ENCODE data around the gene NTMT2. TPM values are rescaled to one million over a fixed set of nuclear protein-coding genes. Genes with fewer than 3 reads are reported as not detected.

The NTMT2 gene
- total RNA-seq, 3 donors from 2014 or later (not counting 1 experiment from before 2014, with no cell fraction given): not detected

DNA sequence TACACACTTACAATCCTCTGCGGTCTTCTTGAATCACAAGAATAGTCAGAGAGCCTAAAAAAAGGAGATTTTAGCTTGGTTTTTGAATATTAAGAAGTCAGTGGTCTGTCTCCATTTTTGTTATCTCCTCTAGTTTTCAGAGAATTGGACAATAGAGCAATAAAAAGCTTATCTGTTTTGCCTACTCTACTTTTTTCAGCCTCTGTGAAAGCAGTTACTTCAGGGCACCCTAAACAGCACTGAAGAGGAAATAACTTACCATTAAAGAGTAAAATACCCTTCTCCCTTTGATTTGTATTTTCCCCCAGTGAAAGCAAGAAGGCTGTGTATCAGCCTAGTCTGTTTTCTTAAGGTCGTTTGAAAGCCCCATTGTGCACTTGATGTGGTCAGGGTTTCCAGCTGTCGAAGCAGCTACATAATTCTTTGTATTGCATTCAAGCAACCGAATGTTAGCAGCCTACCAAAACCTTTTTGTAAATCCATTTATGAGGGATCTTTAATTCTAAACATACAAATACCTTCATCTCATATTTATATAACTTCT lies 1.0 kb downstream of the NTMT2 start:
- H3K27me3 Mint-ChIP-seq (ENCODE audit: low read depth in 2 of 2): peaks cover 20 to 48% of the 10 kb centered on the region in 2 donors
- H3K4me3 ChIP-seq (ENCODE audit: low read length): no peak overlapping the region
- TF ChIP-seq, protein P1, sequence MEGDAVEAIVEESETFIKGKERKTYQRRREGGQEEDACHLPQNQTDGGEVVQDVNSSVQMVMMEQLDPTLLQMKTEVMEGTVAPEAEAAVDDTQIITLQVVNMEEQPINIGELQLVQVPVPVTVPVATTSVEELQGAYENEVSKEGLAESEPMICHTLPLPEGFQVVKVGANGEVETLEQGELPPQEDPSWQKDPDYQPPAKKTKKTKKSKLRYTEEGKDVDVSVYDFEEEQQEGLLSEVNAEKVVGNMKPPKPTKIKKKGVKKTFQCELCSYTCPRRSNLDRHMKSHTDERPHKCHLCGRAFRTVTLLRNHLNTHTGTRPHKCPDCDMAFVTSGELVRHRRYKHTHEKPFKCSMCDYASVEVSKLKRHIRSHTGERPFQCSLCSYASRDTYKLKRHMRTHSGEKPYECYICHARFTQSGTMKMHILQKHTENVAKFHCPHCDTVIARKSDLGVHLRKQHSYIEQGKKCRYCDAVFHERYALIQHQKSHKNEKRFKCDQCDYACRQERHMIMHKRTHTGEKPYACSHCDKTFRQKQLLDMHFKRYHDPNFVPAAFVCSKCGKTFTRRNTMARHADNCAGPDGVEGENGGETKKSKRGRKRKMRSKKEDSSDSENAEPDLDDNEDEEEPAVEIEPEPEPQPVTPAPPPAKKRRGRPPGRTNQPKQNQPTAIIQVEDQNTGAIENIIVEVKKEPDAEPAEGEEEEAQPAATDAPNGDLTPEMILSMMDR (IDR thresholded peaks at IDR 0.05): no peak
- H3K36me3 ChIP-seq (ENCODE audit: control insufficient read depth, insufficient read depth, low read length): no peaks in the 10 kb centered on the region
- intact Hi-C loops (cut with micrococcal nuclease): no loop called here
- no peak overlapping the region for H3K27ac ChIP-seq (ENCODE audit: low read length)
- H3K36me3 Mint-ChIP-seq: no peaks in the 10 kb centered on the region
- no peaks in the 10 kb centered on the region for H3K4me1 ChIP-seq (ENCODE audit: control insufficient read depth, insufficient read depth, low read length)
- no peaks in the 10 kb centered on the region for H3K9me3 ChIP-seq (ENCODE audit: control insufficient read depth, insufficient read depth, low read length)
- 34% methylated on average over 4 of the region's 4 CpGs for WGBS (ENCODE audit: insufficient coverage)
- no peaks in the 10 kb centered on the region for H3K27me3 ChIP-seq (ENCODE audit: control insufficient read depth, insufficient read depth, low read length)
- ATAC-seq (no peak), DNase-seq (peak in 1 of 2 donors; percentile 30)
- no peak overlapping the region for H3K4me3 Mint-ChIP-seq
- no peak overlapping the region for H3K27ac Mint-ChIP-seq
- H3K4me1 Mint-ChIP-seq: no peaks in the 10 kb centered on the region
- peaks cover 4 to 5% of the 10 kb centered on the region in 2 donors for H3K9me3 Mint-ChIP-seq

DNA sequence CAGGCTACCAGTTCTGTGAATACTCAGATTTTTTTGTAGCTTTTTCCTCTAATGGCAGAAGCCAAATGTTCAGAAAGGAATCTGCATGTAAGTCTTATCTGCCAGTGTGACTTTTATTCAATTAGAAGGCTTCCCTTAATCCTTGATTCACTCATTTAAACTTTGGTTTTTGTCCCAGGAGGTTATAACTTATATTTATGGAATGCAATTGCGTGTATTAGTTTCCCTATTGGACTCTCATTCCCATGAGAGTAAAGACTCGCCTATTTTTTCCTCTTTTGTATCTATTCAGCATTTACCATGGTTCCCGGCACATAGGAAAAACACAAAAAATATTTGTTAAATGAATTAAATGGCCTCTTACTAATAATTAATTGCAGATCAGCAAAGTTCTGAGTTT lies 3.5 kb downstream of the NTMT2 start:
- Mint-ChIP-seq H3K27ac (no peak overlapping the region), H3K4me1 (no peaks in the 10 kb centered on the region), H3K27me3 (ENCODE audit: low read depth in 2 of 2) (peaks cover 23 to 45% of the 10 kb centered on the region in 2 donors), H3K9me3 (peaks cover 5 to 7% of the 10 kb centered on the region in 2 donors), H3K36me3 (no peaks in the 10 kb centered on the region), H3K4me3 (no peak overlapping the region)
- no peak overlapping the region for H3K27ac ChIP-seq (ENCODE audit: low read length)
- H3K9me3 ChIP-seq (ENCODE audit: control insufficient read depth, insufficient read depth, low read length): peaks cover 5% of the 10 kb centered on the region
- no peaks in the 10 kb centered on the region for H3K36me3 ChIP-seq (ENCODE audit: control insufficient read depth, insufficient read depth, low read length)
- intact Hi-C loops (cut with micrococcal nuclease): no loop called here
- H3K4me1 ChIP-seq (ENCODE audit: control insufficient read depth, insufficient read depth, low read length): no peaks in the 10 kb centered on the region
- H3K27me3 ChIP-seq (ENCODE audit: control insufficient read depth, insufficient read depth, low read length): no peaks in the 10 kb centered on the region
- TF ChIP-seq, protein P1 (IDR thresholded peaks at IDR 0.05): no peak
- DNase-seq (no peak), ATAC-seq (no peak)
- WGBS (ENCODE audit: insufficient coverage): no CpG with 5 or more reads among the region's 3 CpGs
- H3K4me3 ChIP-seq (ENCODE audit: low read length): no peak overlapping the region

DNA sequence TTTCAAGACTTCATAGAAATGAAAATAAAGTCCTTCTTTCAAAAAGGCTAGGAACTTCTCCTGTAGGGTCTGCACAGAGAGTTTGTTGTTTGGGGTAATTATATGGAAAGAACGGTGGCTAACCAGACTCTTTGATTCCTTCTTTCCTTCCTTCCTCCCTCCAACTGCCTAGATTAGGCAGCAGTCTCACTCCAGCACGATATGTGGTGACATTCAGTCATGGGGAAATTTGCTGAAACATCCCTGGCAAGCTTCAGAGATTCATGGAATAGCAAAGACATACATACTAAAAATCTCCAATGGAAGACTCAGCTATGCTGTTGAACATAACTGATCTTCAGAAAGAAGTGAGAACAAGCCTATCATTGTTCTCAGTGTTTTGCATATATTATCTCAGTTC lies 4.3 kb downstream of the NTMT2 start:
- DNase-seq (no peak), ATAC-seq (no peak)
- no peak overlapping the region for H3K27ac Mint-ChIP-seq
- H3K4me1 Mint-ChIP-seq: no peaks in the 10 kb centered on the region
- no peaks in the 10 kb centered on the region for H3K36me3 ChIP-seq (ENCODE audit: control insufficient read depth, insufficient read depth, low read length)
- H3K9me3 Mint-ChIP-seq: peaks cover 4 to 7% of the 10 kb centered on the region in 2 donors
- peaks cover 18 to 38% of the 10 kb centered on the region in 2 donors for H3K27me3 Mint-ChIP-seq (ENCODE audit: low read depth in 2 of 2)
- TF ChIP-seq, protein P1 (IDR thresholded peaks at IDR 0.05): no peak
- H3K4me1 ChIP-seq (ENCODE audit: control insufficient read depth, insufficient read depth, low read length): no peaks in the 10 kb centered on the region
- H3K27ac ChIP-seq (ENCODE audit: low read length): no peak overlapping the region
- H3K36me3 Mint-ChIP-seq: no peaks in the 10 kb centered on the region
- peaks cover 5% of the 10 kb centered on the region for H3K9me3 ChIP-seq (ENCODE audit: control insufficient read depth, insufficient read depth, low read length)
- no peak overlapping the region for H3K4me3 Mint-ChIP-seq
- 0% methylated on average over 1 of the region's 2 CpGs for WGBS (ENCODE audit: insufficient coverage)
- intact Hi-C loops (cut with micrococcal nuclease): no loop called here
- H3K4me3 ChIP-seq (ENCODE audit: low read length): no peak overlapping the region
- no peaks in the 10 kb centered on the region for H3K27me3 ChIP-seq (ENCODE audit: control insufficient read depth, insufficient read depth, low read length)

DNA sequence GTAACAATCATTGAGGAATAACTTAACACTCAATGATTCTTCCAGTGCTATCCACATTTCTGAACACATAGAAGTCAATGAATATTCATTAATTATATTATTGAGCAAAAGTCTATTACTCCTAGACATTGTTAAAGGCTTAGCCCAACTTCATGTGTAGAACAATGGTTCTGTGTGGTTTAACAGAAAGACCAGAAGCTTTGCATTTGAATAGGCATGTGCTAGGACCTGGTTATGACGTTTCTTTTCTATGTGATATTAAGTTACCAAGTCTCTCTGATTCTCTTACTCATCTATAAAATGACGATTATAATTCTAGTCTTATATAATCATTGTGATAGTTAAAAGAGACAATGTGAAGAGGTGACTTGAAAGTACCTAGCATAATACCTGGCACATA lies 5.2 kb downstream of the NTMT2 start:
- no CpG with 5 or more reads among the region's 2 CpGs for WGBS (ENCODE audit: insufficient coverage)
- Mint-ChIP-seq H3K4me3 (no peak overlapping the region), H3K27ac (no peak overlapping the region), H3K4me1 (no peaks in the 10 kb centered on the region), H3K36me3 (no peaks in the 10 kb centered on the region), H3K9me3 (peaks cover 3 to 5% of the 10 kb centered on the region in 2 donors), H3K27me3 (ENCODE audit: low read depth in 2 of 2) (peaks cover 15 to 29% of the 10 kb centered on the region in 2 donors)
- TF ChIP-seq, protein P1 (IDR thresholded peaks at IDR 0.05): no peak
- DNase-seq (no peak), ATAC-seq (no peak)
- H3K4me1 ChIP-seq (ENCODE audit: control insufficient read depth, insufficient read depth, low read length): no peaks in the 10 kb centered on the region
- intact Hi-C loops (cut with micrococcal nuclease): no loop called here
- no peak overlapping the region for H3K27ac ChIP-seq (ENCODE audit: low read length)
- H3K36me3 ChIP-seq (ENCODE audit: control insufficient read depth, insufficient read depth, low read length): no peaks in the 10 kb centered on the region
- H3K4me3 ChIP-seq (ENCODE audit: low read length): no peak overlapping the region
- peaks cover 5% of the 10 kb centered on the region for H3K9me3 ChIP-seq (ENCODE audit: control insufficient read depth, insufficient read depth, low read length)
- H3K27me3 ChIP-seq (ENCODE audit: control insufficient read depth, insufficient read depth, low read length): no peaks in the 10 kb centered on the region
